GM23248 (cell line): ENCODE data around the gene GPR150.

Experiments
- EZH2 ChIP-seq: fragments of 200-600 bp; sonication (generic); IDR thresholded peaks from 2 replicates; pipeline ENCODE4 v1.6.1; 2018; ENCODE audit warnings: antibody characterized with exemption, mild to moderate bottlenecking; ENCODE audit not compliant: insufficient read depth, poor library complexity, severe bottlenecking
- EZH2phosphoT487 ChIP-seq: fragments of 200-600 bp; sonication (generic); IDR thresholded peaks from 2 replicates; pipeline ENCODE4 v1.6.1; 2018; ENCODE audit warnings: antibody characterized with exemption, moderate library complexity, mild to moderate bottlenecking, low read depth; ENCODE audit not compliant: insufficient read depth

- TF ChIP-seq EZH2 (no peak), EZH2phosphoT487 (no peak)
Measured at GRCh38 chr5:95646569-95647431, 26.9 kb downstream of the GPR150 start, which contains the start of gene RFESD.
